HT1080 (cell line): ENCODE measurements around the gene SEC14L2. TPM values are rescaled to one million over a fixed set of nuclear protein-coding genes. Genes with fewer than 3 reads are reported as not detected.
"Not testable (repeated sequence)": the region's sequence is repeated elsewhere in the genome, so short reads cannot be mapped to it uniquely, and the experiment has no call there.

Source experiments
- DNase-seq: peaks from one replicate; pipeline ENCODE4 v3.0.0-alpha.2; 2015; ENCODE audit warnings: low read depth
- small RNA-seq: library from RNA; depleted of rRNA; stranded (forward); fragments of <200 nt; gene quantifications from one replicate; pipeline ENCODE3, GENCODE V24; 2014
- total RNA-seq: library from RNA; depleted of rRNA; stranded (reverse); fragments of >200 nt; shearing (Covaris generic); gene quantifications from 2 replicates; pipeline ENCODE4 v1.2.3, GENCODE V29; 2014; rRNA removed

SEC14L2 gene
- total RNA-seq, 1 experiment from 2014 or later = 13.5 TPM

- DNase-seq = no peak
Observed at GRCh38 chr22:30455075-30455840, 58.4 kb downstream of the SEC14L2 start.

DNA sequence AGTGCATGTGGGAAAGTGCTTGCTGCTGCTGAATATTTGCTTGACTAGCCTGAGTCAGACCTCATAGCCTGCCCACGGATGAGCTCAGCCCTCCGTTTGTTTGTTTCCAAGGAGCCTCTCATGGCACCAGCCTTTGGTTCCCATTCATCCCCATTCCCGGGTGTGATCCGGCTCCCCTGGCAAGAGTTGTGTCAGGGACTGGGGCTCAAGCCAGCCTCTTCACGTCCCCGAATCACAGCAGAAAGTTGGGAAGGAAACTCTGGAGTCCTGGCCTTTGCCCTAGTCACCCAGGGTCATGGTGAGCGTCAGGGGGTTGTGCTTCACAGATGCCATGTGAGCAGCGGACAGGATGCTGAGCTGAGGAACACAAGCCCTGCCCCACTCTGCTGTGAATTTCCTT lies 61.2 kb downstream of the SEC14L2 start:
- DNase-seq = no peak

GRCh38 chr22:30459181-30460052 lies 62.6 kb downstream of the SEC14L2 start:
- DNase-seq = no peak

DNA sequence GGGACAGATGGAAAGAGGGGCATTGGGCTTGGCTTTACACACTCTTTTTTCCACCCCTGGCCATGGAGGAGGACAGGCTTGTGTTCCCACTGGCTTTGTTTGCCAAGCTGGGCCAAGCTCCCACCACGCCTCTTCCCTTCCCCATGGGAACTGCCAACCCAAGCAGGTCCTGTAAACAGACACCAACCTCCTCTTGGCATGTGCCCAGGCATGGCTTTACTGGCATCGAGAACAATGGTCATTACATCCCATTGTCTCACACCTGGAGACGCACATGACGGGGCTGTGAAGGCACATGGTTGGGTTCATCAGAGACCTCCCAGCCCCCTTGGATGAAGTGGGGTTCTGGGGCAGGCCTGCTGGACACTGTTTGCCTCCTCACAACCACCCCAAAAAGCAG lies 63.3 kb downstream of the SEC14L2 start:
- no peak for DNase-seq

GRCh38 chr22:30460555-30460954 lies 63.7 kb downstream of the SEC14L2 start:
- not testable (repeated sequence) for DNase-seq

GRCh38 chr22:30469165-30469564 lies 72.3 kb downstream of the SEC14L2 start:
- no peak for DNase-seq

- DNase-seq = no peak
Observed at GRCh38 chr22:30470655-30471054, 73.8 kb downstream of the SEC14L2 start.

GRCh38 chr22:30471616-30472318 lies 74.9 kb downstream of the SEC14L2 start, which contains the start of gene SEC14L3:
Gene SEC14L3 (minus strand): TSS chr22:30472017. CDS start chr22:30471958, 59 bp downstream.
- DNase-seq = no peak

DNA sequence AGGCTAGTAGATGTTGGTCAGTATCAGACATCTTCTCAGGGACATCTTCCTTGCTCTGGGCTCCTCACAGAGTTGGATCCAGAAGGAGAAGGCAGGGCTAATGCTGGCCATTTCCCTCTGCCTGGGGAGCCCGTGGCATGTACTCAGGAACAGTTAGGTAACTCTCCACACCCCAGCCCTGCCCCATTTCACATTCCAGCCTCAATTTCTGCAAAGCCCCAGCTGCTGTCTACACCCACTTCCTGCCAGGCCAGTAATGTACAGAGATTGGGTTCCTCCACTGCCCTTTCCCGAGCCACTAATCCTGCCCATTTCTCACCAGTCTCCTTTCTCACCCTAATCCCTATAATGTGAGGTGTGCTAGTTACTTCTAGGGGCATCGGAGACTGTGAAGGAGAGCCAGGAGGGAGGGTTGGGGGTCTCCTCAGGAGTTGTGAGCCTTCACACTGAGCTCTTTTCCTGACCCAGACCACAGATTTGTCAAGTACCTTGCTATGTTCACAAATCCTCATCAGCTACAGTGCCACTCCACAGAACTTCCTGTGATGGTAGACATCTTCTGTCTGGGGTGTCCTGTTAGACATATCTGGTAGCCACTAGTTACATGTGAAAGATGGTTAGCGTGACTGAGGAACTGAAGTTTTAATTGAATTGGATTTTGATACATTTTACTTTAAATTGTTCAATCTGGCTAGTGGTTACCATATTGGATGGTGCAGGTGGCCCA lies 76.3 kb downstream of the SEC14L2 start:
- DNase-seq = no peak

- DNase-seq = no peak
Observed at GRCh38 chr22:30474121-30474520, 77.3 kb downstream of the SEC14L2 start.

Small RNA genes lying within 50 kb of the gene (small RNA-seq; reads per million reads assigned to genes)
- gene AC004832.3 (not detected), gene RNU6-564P (not detected)

Other genes starting within 250 kb of the SEC14L2 start
- 7.7 and 8.8 TPM in 2 replicates for gene LIF, start 150.3 kb upstream of the SEC14L2 start, total RNA-seq
- not detected in 2 replicates for gene OSM, start 130.2 kb upstream of the SEC14L2 start, total RNA-seq
- 1.5 and 6.1 TPM in 2 replicates for gene CASTOR1, start 107.5 kb upstream of the SEC14L2 start, total RNA-seq
- gene TBC1D10A, start 70.1 kb upstream of the SEC14L2 start, total RNA-seq = 11.1 and 12.9 TPM in 2 replicates
- gene SF3A1, start 40.1 kb upstream of the SEC14L2 start, total RNA-seq = 54.1 and 133 TPM in 2 replicates
- gene CCDC157, start 40.0 kb upstream of the SEC14L2 start, total RNA-seq = 2.8 and 3.1 TPM in 2 replicates
- 13.8 and 14.6 TPM in 2 replicates for gene RNF215, start 9.6 kb upstream of the SEC14L2 start, total RNA-seq
- 37.1 and 60.4 TPM in 2 replicates for gene MTFP1, start 28.8 kb downstream of the SEC14L2 start, total RNA-seq
- not detected in 2 replicates for gene SEC14L3, start 75.0 kb downstream of the SEC14L2 start, total RNA-seq
- gene SEC14L4, start 108.7 kb downstream of the SEC14L2 start, total RNA-seq = not detected in 2 replicates
- gene SEC14L6, start 149.7 kb downstream of the SEC14L2 start, total RNA-seq = not detected in 2 replicates
- not detected in 2 replicates for gene GAL3ST1, start 177.6 kb downstream of the SEC14L2 start, total RNA-seq
- 178 and 181 TPM in 2 replicates for gene PES1, start 194.9 kb downstream of the SEC14L2 start, total RNA-seq
- 5.3 and 7.4 TPM in 2 replicates for gene TCN2, start 210.2 kb downstream of the SEC14L2 start, total RNA-seq
- 34.7 and 40.0 TPM in 2 replicates for gene SLC35E4, start 238.8 kb downstream of the SEC14L2 start, total RNA-seq